HT-29 (cell line): Measurements from ENCODE around the gene RELN. TPM values are rescaled to one million over a fixed set of nuclear protein-coding genes. Genes with fewer than 3 reads are reported as not detected.
"Not testable (repeated sequence)": the region's sequence is repeated elsewhere in the genome, so short reads cannot be mapped to it uniquely, and the experiment has no call there.

Experiments used
- DNase-seq: peaks from one replicate; pipeline ENCODE4 v3.0.0-alpha.2; 2015; ENCODE audit warnings: low spot score
- total RNA-seq: library from RNA; depleted of rRNA; stranded (reverse); fragments of >200 nt; shearing (Covaris generic); gene quantifications from 2 replicates; pipeline ENCODE4 v1.2.3, GENCODE V29; 2014

The RELN gene
- total RNA-seq, 1 experiment from 2014 or later = not detected

DNA sequence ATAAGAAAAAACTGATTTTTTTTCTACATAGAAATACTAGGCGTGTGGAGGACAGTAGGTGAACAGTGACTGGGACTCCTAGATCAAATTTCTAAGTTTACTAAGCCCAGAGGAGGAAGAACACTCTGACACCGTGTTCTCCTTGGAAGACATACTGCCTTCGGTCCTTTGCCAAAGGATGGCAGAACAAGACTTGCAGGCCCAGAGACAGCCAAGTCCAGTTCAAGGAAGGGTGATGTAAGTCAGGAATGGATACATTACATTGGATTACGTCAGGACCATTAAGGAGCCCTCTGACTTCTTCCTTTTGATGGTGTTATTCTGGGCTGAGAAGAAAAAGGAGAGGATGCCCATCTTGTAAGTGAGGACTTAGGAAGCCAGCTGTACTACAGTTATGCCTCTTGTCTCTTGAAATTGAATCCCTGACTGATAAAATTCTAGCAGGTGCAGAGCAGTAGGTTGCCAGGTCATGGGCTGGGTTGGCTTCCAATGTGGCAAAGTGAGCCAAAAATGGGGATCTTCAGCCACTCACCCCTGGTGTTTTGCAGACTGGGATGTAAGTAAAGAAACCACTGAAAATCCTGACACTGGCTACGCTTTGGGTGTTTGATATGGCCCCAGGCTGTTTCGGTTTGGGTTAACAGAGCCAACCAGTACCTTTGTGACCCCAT lies 45.1 kb downstream of the RELN start:
- DNase-seq = no peak

- no peak for DNase-seq
Observed at GRCh38 chr7:103941976-103942375, 47.5 kb downstream of the RELN start.

GRCh38 chr7:103940382-103941268 lies 48.8 kb downstream of the RELN start:
- DNase-seq = no peak

DNA sequence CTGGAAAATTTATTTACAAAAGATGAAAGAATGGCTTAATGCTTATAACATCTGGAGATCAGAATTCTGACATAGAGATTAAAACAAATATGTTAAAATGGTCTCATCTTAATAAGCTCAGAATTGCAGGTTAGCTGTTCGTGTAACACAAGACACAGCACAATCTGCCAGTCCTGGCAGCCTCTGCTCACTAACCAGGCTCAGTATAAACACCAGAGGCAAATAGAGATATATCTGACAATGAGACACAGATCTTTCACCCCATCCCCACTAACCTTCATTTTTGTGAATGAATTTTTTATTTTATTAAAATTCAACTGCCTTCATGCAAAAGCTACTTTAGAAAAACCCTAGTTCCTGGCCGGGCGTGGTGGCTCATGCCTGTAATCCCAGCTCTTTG lies 51.8 kb downstream of the RELN start:
- DNase-seq = no peak

- no peak for DNase-seq
Observed at GRCh38 chr7:103936558-103936957, 52.9 kb downstream of the RELN start.

DNA sequence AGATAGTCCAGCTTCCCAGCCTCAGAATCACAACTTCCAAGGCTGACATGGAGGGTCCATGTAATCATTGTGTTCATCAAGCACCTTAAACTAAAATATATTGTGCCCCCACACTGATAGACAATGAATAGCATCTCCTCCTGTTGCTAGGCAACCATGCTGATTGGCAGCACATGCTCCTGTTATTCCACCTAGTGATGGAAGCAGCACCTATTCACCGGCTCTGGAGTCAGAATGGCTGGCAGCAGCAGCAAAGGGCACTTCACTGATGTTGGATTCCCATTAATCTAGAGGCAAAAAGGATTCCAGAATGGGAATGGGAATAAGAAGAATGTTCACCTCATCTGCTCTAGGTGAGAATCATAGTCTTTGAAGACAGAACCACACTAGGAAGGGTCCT lies 55.0 kb downstream of the RELN start:
- DNase-seq = no peak

GRCh38 chr7:103932389-103932788 lies 57.1 kb downstream of the RELN start:
- no peak for DNase-seq

GRCh38 chr7:103929901-103930311 lies 59.6 kb downstream of the RELN start:
- no peak for DNase-seq

DNA sequence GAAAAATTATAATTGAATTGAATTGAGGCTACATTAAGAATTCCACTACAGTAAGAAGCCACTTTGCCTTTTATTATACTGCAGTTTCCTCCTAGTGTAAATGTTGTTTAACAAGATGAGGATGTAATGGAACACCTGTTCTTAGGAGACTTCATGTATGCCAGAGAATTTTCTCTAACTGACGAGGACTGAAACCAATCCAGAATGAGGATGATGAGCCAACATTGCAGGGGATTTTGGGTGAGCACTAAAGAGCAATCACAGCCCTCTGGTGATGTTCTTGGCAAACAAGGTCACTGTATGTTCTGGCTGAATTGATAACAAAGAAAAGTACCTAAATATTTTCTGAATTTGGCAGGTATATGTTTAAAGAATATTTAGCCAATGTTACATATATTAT lies 60.9 kb downstream of the RELN start:
- DNase-seq = no peak

GRCh38 chr7:103924184-103924583 lies 65.3 kb downstream of the RELN start:
- no peak for DNase-seq

DNA sequence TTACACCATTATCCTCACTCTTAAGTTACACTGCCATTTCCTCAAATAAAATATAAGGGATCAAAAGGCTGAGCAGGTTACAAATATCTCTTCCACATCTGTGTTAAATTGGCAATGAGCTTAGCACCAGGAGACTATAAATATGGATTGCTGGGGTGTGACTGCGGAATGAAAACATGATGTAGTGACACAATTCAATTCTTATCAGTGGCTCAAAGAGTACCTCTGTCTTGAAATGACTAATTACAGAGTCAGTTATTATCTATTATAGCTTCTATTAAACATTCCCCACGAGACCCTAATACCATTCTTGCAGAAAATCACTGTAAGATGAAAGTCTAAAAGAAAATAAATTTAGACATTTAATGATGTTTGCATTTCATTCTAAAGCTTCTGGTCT lies 67.1 kb downstream of the RELN start:
- no peak for DNase-seq

DNA sequence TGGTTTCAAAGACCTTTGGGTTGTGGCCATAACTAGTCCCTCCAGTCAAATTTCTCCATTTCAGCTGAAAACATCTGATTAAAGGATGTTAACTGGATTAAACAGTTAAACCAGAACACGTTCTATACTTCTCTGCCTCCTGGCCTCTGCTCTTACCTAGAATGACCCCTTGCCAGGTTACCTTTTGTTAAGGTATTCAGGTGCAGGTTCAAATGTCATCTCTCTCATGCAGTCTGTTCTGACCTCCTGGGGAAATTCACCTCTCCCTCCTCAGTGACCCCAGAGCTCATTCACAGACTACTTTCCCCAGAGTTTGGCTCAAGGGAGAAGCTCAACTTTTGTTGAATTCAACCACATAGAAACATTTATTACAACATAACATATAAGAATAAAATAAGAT lies 67.8 kb downstream of the RELN start:
- no peak for DNase-seq

DNA sequence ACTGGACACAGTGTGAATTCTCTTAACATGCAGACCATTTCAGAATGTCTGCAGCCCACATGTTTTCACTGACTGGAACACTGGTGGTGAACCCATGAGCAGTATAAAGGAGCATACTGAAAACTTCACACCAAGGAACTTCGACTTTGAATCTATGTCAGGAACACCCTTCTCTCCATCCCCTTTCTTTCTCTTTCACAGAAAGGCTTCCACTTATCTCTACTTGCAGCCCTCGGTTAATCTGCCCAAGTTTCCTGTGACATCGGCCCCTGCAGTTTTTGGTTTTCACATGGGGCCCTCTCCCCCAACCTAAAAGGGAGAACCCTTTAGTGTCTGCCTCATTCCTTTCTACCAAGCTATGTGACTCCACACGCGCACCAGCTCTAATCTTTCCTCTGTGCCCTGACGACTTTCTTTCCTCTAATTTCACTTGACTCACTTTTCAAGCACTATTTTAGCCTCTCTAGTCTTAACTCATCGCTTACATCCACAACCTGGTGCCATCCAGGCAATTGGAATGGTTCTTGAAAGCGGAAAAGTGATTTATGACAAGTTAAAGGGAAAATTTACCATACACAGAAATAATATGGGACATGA lies 70.1 kb downstream of the RELN start:
- no peak for DNase-seq

DNA sequence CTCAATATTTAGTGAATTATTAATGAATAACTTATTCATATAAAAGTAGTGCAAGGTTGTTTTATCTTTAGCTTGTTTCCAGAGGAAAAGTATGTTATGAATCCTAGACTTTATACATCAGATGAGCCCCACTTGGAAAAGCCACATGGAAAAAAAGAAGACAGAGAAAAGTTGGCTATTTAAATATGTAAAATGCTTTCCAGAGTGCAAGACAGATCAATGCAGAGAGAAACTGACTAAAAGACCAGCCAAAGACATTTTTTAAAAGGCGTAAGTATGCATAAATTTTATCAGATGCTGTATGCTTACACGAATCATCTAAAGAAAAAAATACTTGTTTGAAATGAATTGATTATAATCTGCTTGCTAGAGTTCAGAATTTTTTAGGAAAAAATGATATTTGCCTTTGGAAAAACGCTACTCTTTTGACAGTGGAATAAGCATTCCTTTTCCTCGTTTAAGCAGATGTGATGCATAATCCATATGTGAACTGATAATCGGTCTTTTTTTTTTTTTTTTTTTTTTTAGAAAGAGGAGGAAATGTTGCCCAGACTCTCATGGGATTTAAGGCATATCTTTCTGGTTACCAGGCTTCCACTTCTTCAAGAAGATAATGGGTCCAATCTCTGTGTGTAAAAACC lies 70.7 kb downstream of the RELN start:
- no peak for DNase-seq

DNA sequence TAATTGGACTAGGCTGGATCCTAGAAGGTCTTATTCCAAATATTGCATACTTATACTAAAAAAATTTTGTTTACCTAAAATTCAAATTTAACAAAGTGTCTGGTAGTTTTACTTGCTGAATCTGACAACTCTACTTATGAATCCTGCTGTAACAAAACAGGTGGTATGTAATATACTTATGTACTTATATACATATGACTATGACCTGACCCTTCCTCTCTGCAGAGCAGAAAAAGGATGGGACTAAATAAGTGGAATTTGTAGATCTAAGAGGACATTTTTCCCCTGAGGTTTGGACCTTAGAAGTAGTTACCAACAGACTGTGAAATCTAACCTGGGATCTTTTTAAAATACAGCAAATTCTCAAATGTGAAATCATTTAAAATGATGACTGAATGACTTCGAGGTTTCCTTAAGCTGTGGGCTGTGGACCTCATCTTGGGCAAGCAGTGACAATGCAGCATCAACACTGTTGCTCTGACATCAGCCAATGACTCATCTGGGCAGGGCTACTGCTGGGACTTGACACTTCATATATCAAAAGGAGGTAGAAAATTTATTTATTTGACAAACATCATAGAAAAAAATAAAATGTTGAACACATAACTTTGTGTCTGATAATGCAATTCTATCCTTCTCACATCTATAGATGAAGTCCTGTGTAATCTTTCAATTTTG lies 73.6 kb downstream of the RELN start:
- no peak for DNase-seq

DNA sequence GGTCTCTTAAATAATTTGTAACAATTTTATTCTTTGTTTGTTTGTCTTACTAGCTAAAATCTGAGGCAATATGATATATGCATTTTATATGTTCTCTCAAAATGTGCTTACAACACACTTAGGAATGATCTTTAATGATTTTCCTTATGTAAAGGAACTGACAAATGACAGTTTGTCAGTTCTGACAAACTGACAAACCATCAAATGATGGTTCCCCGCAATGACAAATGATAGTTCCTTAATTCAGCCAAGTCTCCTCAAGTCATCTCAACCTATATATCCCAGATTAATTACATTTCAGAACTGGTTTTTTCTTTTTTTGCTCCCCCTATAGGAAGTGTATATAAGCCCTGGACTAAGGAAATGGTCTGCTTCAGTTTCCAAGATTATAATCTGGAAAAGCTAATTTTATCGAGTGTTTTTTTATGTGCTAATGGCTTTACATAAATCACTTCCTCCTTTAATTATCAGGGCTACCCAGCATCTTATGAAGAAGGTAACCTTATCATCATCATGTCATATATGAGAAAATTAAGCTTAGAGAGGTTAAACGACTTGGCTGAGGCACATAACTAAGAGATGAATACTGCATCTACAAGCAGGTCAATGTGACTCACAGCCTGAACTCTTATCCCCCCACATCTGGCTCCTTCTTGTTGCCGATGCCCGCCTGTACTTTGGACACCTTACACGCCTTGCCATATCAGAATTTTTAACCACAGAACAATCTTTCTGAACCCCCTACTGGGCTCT lies 75.1 kb downstream of the RELN start:
- no peak for DNase-seq

DNA sequence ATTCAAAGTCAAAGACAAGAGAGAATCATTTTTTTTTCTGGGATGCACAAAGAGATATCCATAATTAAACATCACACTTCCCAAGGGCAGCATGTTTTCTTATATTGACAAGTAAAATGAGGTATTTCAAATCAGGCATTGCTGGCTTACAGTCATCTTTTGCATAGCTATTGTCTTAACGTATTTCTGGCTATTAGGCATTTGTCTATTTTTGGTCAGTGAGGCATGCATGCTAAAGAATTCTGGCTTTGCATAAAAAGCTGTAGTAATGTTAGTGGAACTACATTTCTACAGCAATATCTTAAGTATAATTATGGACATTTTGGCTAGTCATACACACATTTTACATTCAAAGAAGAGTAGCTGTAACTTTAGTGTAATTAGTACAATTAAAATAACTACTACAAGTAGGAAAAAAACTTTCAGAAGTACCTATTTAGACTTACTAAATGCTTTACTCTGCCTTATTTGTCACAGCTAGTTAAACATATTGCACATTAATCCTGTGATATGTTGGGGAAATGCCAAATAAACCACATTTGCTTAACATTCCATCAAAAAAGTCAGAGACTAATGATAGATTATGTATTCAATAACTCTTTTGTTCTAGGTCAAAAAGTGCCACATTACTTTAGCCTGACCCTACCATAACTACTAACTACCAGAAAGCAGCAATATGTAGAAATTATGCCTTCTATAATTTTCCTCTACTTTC lies 76.4 kb downstream of the RELN start:
- DNase-seq = no peak

DNA sequence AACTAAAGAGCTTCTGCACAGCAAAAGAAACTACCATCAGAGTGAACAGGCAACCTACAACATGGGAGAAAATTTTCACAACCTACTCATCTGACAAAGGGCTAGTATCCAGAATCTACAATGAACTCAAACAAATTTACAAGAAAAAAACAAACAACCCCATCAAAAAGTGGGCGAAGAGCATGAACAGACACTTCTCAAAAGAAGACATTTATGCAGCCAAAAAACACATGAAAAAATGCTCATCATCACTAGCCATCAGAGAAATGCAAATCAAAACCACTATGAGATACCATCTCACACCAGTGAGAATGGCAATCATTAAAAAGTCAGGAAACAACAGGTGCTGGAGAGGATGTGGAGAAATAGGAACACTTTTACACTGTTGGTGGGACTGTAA lies 78.4 kb downstream of the RELN start:
- DNase-seq = not testable (repeated sequence)

GRCh38 chr7:103905997-103906396 lies 83.5 kb downstream of the RELN start:
- DNase-seq = no peak

DNA sequence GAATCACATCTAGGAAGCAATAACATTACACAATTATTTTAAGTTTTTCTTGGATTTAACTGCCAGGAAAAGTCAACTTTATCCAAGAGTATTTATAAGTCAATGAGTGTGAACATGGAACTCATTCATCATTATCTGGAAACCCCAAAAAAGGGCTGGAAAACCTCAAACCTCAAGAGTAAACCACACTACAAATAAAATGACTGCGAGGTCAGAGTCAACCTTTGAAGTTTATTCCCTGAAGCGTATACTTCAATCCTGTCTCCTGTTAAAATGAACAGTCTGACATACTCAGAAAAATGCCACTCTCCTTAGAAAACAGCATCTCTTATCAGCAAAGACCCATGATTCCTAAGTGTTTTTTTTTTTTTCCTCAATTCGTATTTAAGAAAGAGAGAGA lies 86.5 kb downstream of the RELN start:
- no peak for DNase-seq
